GM19468 (cell line): ENCODE data around the gene TEAD1.
"Not testable (repeated sequence)": the region's sequence is repeated elsewhere in the genome, so short reads cannot be mapped to it uniquely, and the experiment has no call there.

Experiments
- ATAC-seq: cut with Tn5 transposase; IDR thresholded peaks from one replicate; pipeline ENCODE4 v1.9.1; 2021; ENCODE audit warnings: mild to moderate bottlenecking, moderate library complexity, moderate number of reproducible peaks; ENCODE audit not compliant: unreplicated experiment; ENCODE audit errors: extremely low read depth

The TEAD1 gene

GRCh38 chr11:12757416-12757815, 83.2 kb downstream of the TEAD1 start:
- no peak for ATAC-seq

- ATAC-seq = not testable (repeated sequence)
Observed at GRCh38 chr11:12758117-12758516, 83.9 kb downstream of the TEAD1 start.

- ATAC-seq = no peak
Observed at GRCh38 chr11:12761029-12761428, 86.8 kb downstream of the TEAD1 start.

GRCh38 chr11:12762278-12762677, 88.1 kb downstream of the TEAD1 start:
- ATAC-seq = no peak

- no peak for ATAC-seq
Observed at GRCh38 chr11:12762696-12763324, 88.6 kb downstream of the TEAD1 start.

GRCh38 chr11:12764187-12764914, 90.1 kb downstream of the TEAD1 start:
- no peak for ATAC-seq

GRCh38 chr11:12765428-12765827, 91.2 kb downstream of the TEAD1 start:
- ATAC-seq = no peak

GRCh38 chr11:12767027-12767426, 92.8 kb downstream of the TEAD1 start:
- ATAC-seq = no peak

- no peak for ATAC-seq
Observed at GRCh38 chr11:12767577-12767976, 93.4 kb downstream of the TEAD1 start.

- ATAC-seq = no peak
Observed at GRCh38 chr11:12768726-12769673, 94.8 kb downstream of the TEAD1 start.

GRCh38 chr11:12769834-12770345, 95.7 kb downstream of the TEAD1 start:
- no peak for ATAC-seq

GRCh38 chr11:12770435-12770834, 96.2 kb downstream of the TEAD1 start:
- ATAC-seq = no peak

GRCh38 chr11:12770966-12771597, 96.9 kb downstream of the TEAD1 start:
- no peak for ATAC-seq

GRCh38 chr11:12771875-12772274, 97.7 kb downstream of the TEAD1 start:
- no peak for ATAC-seq

- no peak for ATAC-seq
Observed at GRCh38 chr11:12772324-12772723, 98.1 kb downstream of the TEAD1 start.

GRCh38 chr11:12773591-12773990, 99.4 kb downstream of the TEAD1 start:
- no peak for ATAC-seq

- ATAC-seq = no peak
Observed at GRCh38 chr11:12775955-12776354, 101.7 kb downstream of the TEAD1 start.

GRCh38 chr11:12777208-12777874, 103.1 kb downstream of the TEAD1 start:
- ATAC-seq = no peak

- ATAC-seq = no peak
Observed at GRCh38 chr11:12778240-12778905, 104.2 kb downstream of the TEAD1 start.
